Panc1 (cell line): Measurements from ENCODE around the gene ETDB. TPM values are rescaled to one million over a fixed set of nuclear protein-coding genes. Genes with fewer than 3 reads are reported as not detected.
"Not testable (repeated sequence)": the region's sequence is repeated elsewhere in the genome, so short reads cannot be mapped to it uniquely, and the experiment has no call there.

Source experiments
- ATAC-seq: fragments of 200-7000 bp; cut with Tn5 transposase; 2 replicates; pipeline ENCODE4 v1.9.1; 2020; ENCODE audit warnings: mild to moderate bottlenecking, moderate library complexity
- BruUV-seq: library from RNA; stranded (reverse); fragments of 400-500 nt; replicated peaks from 2 replicates; lab custom pipeline; 2021; lab: Mats Ljungman, UMichigan
- CTCF ChIA-PET: fragments of 300-600 bp; sonication (Branson Sonifier 250); formaldehyde crosslinking; loops from one replicate; lab custom pipeline; 2022; ENCODE audit warnings: antibody characterized with exemption; lab: Charles Lee
- POLR2A ChIA-PET: fragments of 300-600 bp; sonication (Branson Sonifier 250); formaldehyde crosslinking; loops from one replicate; lab custom pipeline; 2022; ENCODE audit warnings: antibody characterized with exemption; lab: Charles Lee
- DNase-seq: peaks from one replicate; pipeline ENCODE4 v3.0.0-alpha.2; 2010; ENCODE audit warnings: low read depth, low spot score
- H3K27ac ChIP-seq: 2 replicates; pipeline ENCODE4 v1.5.1; 2011; ENCODE audit warnings: mild to moderate bottlenecking, low read length, inconsistent platforms
- H3K27me3 ChIP-seq: fragments of 200-500 bp; sonication (Bioruptor generic); 2 replicates; pipeline ENCODE4 v1.6.0; 2014; ENCODE audit warnings: low read length, inconsistent platforms; ENCODE audit not compliant: control insufficient read depth, insufficient read depth
- H3K36me3 ChIP-seq: fragments of 200-500 bp; sonication (Bioruptor generic); 2 replicates; pipeline ENCODE4 v1.5.1; 2014; ENCODE audit warnings: inconsistent platforms, mild to moderate bottlenecking, low read length, moderate library complexity; ENCODE audit not compliant: control insufficient read depth, insufficient read depth
- H3K4me1 ChIP-seq: 2 replicates; pipeline ENCODE4 v1.5.1; 2011; ENCODE audit warnings: inconsistent platforms, mild to moderate bottlenecking, low read length, moderate library complexity; ENCODE audit not compliant: control insufficient read depth, insufficient read depth
- H3K4me3 ChIP-seq, 2 experiments: 2 replicates each; pipeline ENCODE4 v1.5.1; 2011 to 2012; ENCODE audit warnings: low read depth in 2 of 2, low read length in 2 of 2, mild to moderate bottlenecking in 2 of 2, inconsistent platforms in 1 of 2, moderate library complexity in 1 of 2
- H3K9me3 ChIP-seq: fragments of 200-500 bp; sonication (Bioruptor generic); 2 replicates; pipeline ENCODE4 v1.5.1; 2014; ENCODE audit warnings: low read depth, mild to moderate bottlenecking, inconsistent platforms, low read length, moderate library complexity; ENCODE audit not compliant: control insufficient read depth, insufficient read depth
- CTCF ChIP-seq: fragments of 450-650 bp; IDR thresholded peaks from 2 replicates; pipeline ENCODE4 v1.5.1; 2017; ENCODE audit warnings: mild to moderate bottlenecking
- POLR2AphosphoS5 ChIP-seq: IDR thresholded peaks from 2 replicates; pipeline ENCODE4 v1.6.1; 2012; ENCODE audit warnings: mild to moderate bottlenecking, low read depth, low read length, moderate library complexity
- SIN3A ChIP-seq: IDR thresholded peaks from 2 replicates; pipeline ENCODE4 v1.6.1; 2012; ENCODE audit warnings: low read depth, mild to moderate bottlenecking, low read length, moderate library complexity, borderline replicate concordance; ENCODE audit not compliant: insufficient read depth
- TCF7L2 ChIP-seq: IDR thresholded peaks from 2 replicates; pipeline ENCODE4 v1.6.1; 2011; ENCODE audit warnings: mild to moderate bottlenecking, low read depth, low read length, inconsistent platforms
- in situ Hi-C: cut with HindIII; loops from 2 replicates; pipeline ENCODE4 v1.10.0; 2016; ENCODE audit warnings: low sequenced_read_pairs, low pct_unique_long_range_greater_than_20kb
- intact Hi-C: fragments of 100-400 bp; cut with micrococcal nuclease; formaldehyde crosslinking; loops from one replicate; pipeline ENCODE4 v1.10.0; 2022; ENCODE audit not compliant: unreplicated experiment
- total RNA-seq: library from RNA; stranded (reverse); gene quantifications from one replicate; pipeline ENCODE4 v1.2.1, GENCODE V29; 2021; ENCODE audit not compliant: unreplicated experiment
- TF ChIP-seq, protein P1 (sequence below), 2 experiments: IDR thresholded peaks; 2 replicates each; pipeline ENCODE4 v1.6.1; 2011 to 2012; ENCODE audit warnings: low read depth in 2 of 2, control low read depth in 1 of 2, low read length in 1 of 2, mild to moderate bottlenecking in 1 of 2, moderate library complexity in 1 of 2; ENCODE audit not compliant: insufficient read depth in 1 of 2

The ETDB gene
- total RNA-seq, 1 experiment from 2014 or later: not detected

- intact Hi-C loops (no loop called here), in situ Hi-C loops (no loop called here)
- DNase-seq: no peak
- ChIA-PET CTCF (no interaction called here), POLR2A (no interaction called here)
- Histone ChIP-seq H3K4me3 (peak overlapping the region; percentile 54 to 86), H3K27ac (no peak overlapping the region), H3K36me3 (no peaks in the 10 kb centered on the region), H3K9me3 (no peaks in the 10 kb centered on the region), H3K4me1 (no peaks in the 10 kb centered on the region; the same call in none of the 2 replicates), H3K27me3 (peaks cover 11% of the 10 kb centered on the region)
- ATAC-seq: no peak
- TF ChIP-seq POLR2AphosphoS5 (no peak), CTCF (no peak), TCF7L2 (no peak), SIN3A (no peak)
- TF ChIP-seq, protein P1, sequence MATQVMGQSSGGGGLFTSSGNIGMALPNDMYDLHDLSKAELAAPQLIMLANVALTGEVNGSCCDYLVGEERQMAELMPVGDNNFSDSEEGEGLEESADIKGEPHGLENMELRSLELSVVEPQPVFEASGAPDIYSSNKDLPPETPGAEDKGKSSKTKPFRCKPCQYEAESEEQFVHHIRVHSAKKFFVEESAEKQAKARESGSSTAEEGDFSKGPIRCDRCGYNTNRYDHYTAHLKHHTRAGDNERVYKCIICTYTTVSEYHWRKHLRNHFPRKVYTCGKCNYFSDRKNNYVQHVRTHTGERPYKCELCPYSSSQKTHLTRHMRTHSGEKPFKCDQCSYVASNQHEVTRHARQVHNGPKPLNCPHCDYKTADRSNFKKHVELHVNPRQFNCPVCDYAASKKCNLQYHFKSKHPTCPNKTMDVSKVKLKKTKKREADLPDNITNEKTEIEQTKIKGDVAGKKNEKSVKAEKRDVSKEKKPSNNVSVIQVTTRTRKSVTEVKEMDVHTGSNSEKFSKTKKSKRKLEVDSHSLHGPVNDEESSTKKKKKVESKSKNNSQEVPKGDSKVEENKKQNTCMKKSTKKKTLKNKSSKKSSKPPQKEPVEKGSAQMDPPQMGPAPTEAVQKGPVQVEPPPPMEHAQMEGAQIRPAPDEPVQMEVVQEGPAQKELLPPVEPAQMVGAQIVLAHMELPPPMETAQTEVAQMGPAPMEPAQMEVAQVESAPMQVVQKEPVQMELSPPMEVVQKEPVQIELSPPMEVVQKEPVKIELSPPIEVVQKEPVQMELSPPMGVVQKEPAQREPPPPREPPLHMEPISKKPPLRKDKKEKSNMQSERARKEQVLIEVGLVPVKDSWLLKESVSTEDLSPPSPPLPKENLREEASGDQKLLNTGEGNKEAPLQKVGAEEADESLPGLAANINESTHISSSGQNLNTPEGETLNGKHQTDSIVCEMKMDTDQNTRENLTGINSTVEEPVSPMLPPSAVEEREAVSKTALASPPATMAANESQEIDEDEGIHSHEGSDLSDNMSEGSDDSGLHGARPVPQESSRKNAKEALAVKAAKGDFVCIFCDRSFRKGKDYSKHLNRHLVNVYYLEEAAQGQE (IDR thresholded peaks at IDR 0.05; ENCODE audit: insufficient read depth in 1 of 2, low read depth in 2 of 2, low read length in 1 of 2): no peak
- no TSS peak for BruUV-seq
These were observed 20.9 kb downstream of the ETDB start for GRCh38 chrX:135099493-135099783.

GRCh38 chrX:135097196-135097744 lies 23.1 kb downstream of the ETDB start:
- H3K27ac ChIP-seq, H3K4me1 ChIP-seq, BruUV-seq, CTCF ChIA-PET, DNase-seq, ATAC-seq, intact Hi-C loops, H3K36me3 ChIP-seq, H3K9me3 ChIP-seq, in situ Hi-C loops, POLR2A ChIA-PET: not testable (repeated sequence)
- Histone ChIP-seq H3K27me3 (peaks cover 11% of the 10 kb centered on the region), H3K4me3 (peak overlapping the region in 1 of 2 experiments; percentile 58; a peak in 2 of 4 replicates)

DNA sequence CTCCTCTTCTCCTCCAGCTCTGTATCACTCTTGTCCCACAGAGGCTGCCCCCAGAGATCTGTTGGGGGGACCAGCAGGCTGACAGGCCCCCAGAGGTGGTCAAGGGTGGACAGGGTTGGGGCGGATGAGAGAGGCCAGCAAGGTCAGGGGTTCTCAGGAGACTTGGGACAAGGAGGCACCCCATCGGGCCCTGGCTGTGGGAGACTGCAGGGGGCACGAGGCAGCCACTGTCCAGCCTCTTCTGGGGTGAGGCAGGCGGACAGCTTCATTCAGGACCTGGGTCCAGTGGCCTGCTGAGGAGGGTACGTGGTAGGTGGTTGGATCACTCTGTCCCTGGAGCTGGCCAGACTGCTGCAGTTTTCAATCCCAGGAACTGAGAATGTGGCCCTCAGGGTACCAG lies 24.6 kb downstream of the ETDB start:
- H3K4me1 ChIP-seq: no peaks in the 10 kb centered on the region; the same call in none of the 2 replicates
- CTCF ChIA-PET: no interaction called here
- no peaks in the 10 kb centered on the region for H3K36me3 ChIP-seq
- POLR2A ChIA-PET: no interaction called here
- in situ Hi-C loops: no loop called here
- TF ChIP-seq CTCF: no peak
- TF ChIP-seq POLR2AphosphoS5: no peak
- TF ChIP-seq, protein P1 (IDR thresholded peaks at IDR 0.05; ENCODE audit: insufficient read depth in 1 of 2, low read depth in 2 of 2, low read length in 1 of 2): no peak
- no peak for TF ChIP-seq TCF7L2
- no peak for TF ChIP-seq SIN3A
- no peak overlapping the region for H3K27ac ChIP-seq
- ATAC-seq (no peak), DNase-seq (no peak)
- peaks cover 6% of the 10 kb centered on the region for H3K27me3 ChIP-seq
- no TSS peak for BruUV-seq
- no peaks in the 10 kb centered on the region for H3K9me3 ChIP-seq
- no peak overlapping the region for H3K4me3 ChIP-seq
- intact Hi-C loops: no loop called here
